Hindlimb muscle (tissue), 1 donor: Measurements from ENCODE around the gene FAM161B. TPM values are rescaled to one million over a fixed set of nuclear protein-coding genes. Genes with fewer than 3 reads are reported as not detected.

Experiments used
- polyA plus RNA-seq: library from polyadenylated mRNA; unstranded; fragments of 120-200 nt; gene quantifications from one replicate; pipeline ENCODE4 v1.2.1, GENCODE V29; 2013; ENCODE audit not compliant: insufficient read length

Gene FAM161B
- polyA plus RNA-seq, 1 donor = 11.1 TPM

Other genes starting within 250 kb of the FAM161B start
- 28.1 TPM for gene PNMA1, start 235.7 kb downstream of the FAM161B start, polyA plus RNA-seq
- gene PTGR2, start 98.3 kb downstream of the FAM161B start, polyA plus RNA-seq = 8.6 TPM
- gene ZNF410, start 63.2 kb downstream of the FAM161B start, polyA plus RNA-seq = 28.2 TPM
- 49.3 TPM for gene COQ6, start 208 bp upstream of the FAM161B start, polyA plus RNA-seq
- gene ENTPD5, start 69.2 kb upstream of the FAM161B start, polyA plus RNA-seq = 14.6 TPM
- 6.0 TPM for gene BBOF1, start 69.3 kb upstream of the FAM161B start, polyA plus RNA-seq
- gene ALDH6A1, start 134.4 kb upstream of the FAM161B start, polyA plus RNA-seq = 16.0 TPM
- 11.2 TPM for gene LIN52, start 134.9 kb upstream of the FAM161B start, polyA plus RNA-seq